Neuronal stem cell (in vitro differentiated cells): ENCODE measurements around the gene CAMK1D.
A peak's percentile ranks its signal among the peaks of the same experiment; 100 is the strongest.

Experiments
- DNase-seq: peaks from one replicate; pipeline ENCODE4 v3.0.0-alpha.2; 2013; ENCODE audit warnings: low spot score
- H2AFZ ChIP-seq: one replicate; pipeline ENCODE4 v1.6.1; 2013; ENCODE audit warnings: mild to moderate bottlenecking, low read length, inconsistent platforms
- H2AK5ac ChIP-seq: 2 replicates; pipeline ENCODE4 v1.6.1; 2013; ENCODE audit warnings: low read depth, mild to moderate bottlenecking, inconsistent platforms, low read length, moderate library complexity, mixed read lengths
- H2BK120ac ChIP-seq: 2 replicates; pipeline ENCODE4 v1.6.1; 2013; ENCODE audit warnings: low read depth, mild to moderate bottlenecking, inconsistent platforms, low read length, moderate library complexity, mixed read lengths
- H2BK12ac ChIP-seq: one replicate; pipeline ENCODE4 v1.6.1; 2013; ENCODE audit warnings: low read length, inconsistent platforms
- H2BK15ac ChIP-seq: 2 replicates; pipeline ENCODE4 v1.6.1; 2013; ENCODE audit warnings: mild to moderate bottlenecking, low read length, inconsistent platforms, mixed read lengths
- H2BK5ac ChIP-seq: one replicate; pipeline ENCODE4 v1.6.1; 2013; ENCODE audit warnings: inconsistent platforms, mild to moderate bottlenecking, low read length, moderate library complexity
- H3K14ac ChIP-seq: one replicate; pipeline ENCODE4 v1.6.1; 2013; ENCODE audit warnings: low read length, inconsistent platforms
- H3K18ac ChIP-seq: 2 replicates; pipeline ENCODE4 v1.6.1; 2013; ENCODE audit warnings: low read length, inconsistent platforms
- H3K23ac ChIP-seq: 2 replicates; pipeline ENCODE4 v1.6.1; 2013; ENCODE audit warnings: low read depth, mild to moderate bottlenecking, mixed read lengths, low read length, inconsistent platforms; ENCODE audit not compliant: poor library complexity
- H3K27ac ChIP-seq: replicated peaks from 3 replicates; pipeline ENCODE4 v1.5.1; 2013; ENCODE audit warnings: low read length, inconsistent platforms
- H3K27me3 ChIP-seq, 3 experiments: 2 replicates each; pipeline ENCODE4 v1.6.1; 2013; ENCODE audit warnings: low read length in 3 of 3, mild to moderate bottlenecking in 2 of 3, inconsistent platforms in 1 of 3, low read depth in 1 of 3, mixed read lengths in 1 of 3, moderate library complexity in 1 of 3; ENCODE audit not compliant: control insufficient read depth in 3 of 3, insufficient read depth in 3 of 3
- H3K36me3 ChIP-seq, 2 donors: replicated peaks in 1 of 2; 2 replicates each; pipeline ENCODE4 v1.6.1; 2013; ENCODE audit warnings: low read length in 2 of 2; ENCODE audit not compliant: control insufficient read depth in 2 of 2, insufficient read depth in 2 of 2
- H3K4ac ChIP-seq: 2 replicates; pipeline ENCODE4 v1.6.1; 2013; ENCODE audit warnings: inconsistent platforms, mild to moderate bottlenecking, low read length, moderate library complexity
- H3K4me1 ChIP-seq, 2 donors: 1 replicate in 1 of 2; 2 replicates in 1 of 2; pipeline ENCODE4 v1.6.1; 2013; ENCODE audit warnings: low read length in 2 of 2, low read depth in 1 of 2; ENCODE audit not compliant: control insufficient read depth in 2 of 2, insufficient read depth in 1 of 2
- H3K4me2 ChIP-seq: one replicate; pipeline ENCODE4 v1.6.1; 2013; ENCODE audit warnings: mild to moderate bottlenecking, low read length, inconsistent platforms; ENCODE audit not compliant: insufficient read depth, poor library complexity, severe bottlenecking
- H3K4me3 ChIP-seq, 2 donors: 2 replicates each; pipeline ENCODE4 v1.5.1; 2013; ENCODE audit warnings: low read length in 2 of 2, mild to moderate bottlenecking in 2 of 2, inconsistent platforms in 1 of 2, moderate library complexity in 1 of 2
- H3K79me1 ChIP-seq: one replicate; pipeline ENCODE4 v1.6.1; 2013; ENCODE audit warnings: low read depth, mild to moderate bottlenecking, inconsistent platforms, low read length, moderate library complexity
- H3K9ac ChIP-seq: one replicate; pipeline ENCODE4 v1.6.1; 2013; ENCODE audit warnings: mild to moderate bottlenecking, low read depth, low read length, inconsistent platforms; ENCODE audit not compliant: poor library complexity
- H3K9me3 ChIP-seq, 2 donors: replicated peaks in 1 of 2; 2 replicates each; pipeline versions ENCODE3 to v1.6.1; 2013; ENCODE audit warnings: low read length in 2 of 2, mild to moderate bottlenecking in 2 of 2, inconsistent platforms in 1 of 2, low read depth in 1 of 2, mixed read lengths in 1 of 2, moderate library complexity in 1 of 2; ENCODE audit not compliant: control insufficient read depth in 2 of 2, insufficient read depth in 1 of 2
- H4K8ac ChIP-seq: one replicate; pipeline ENCODE4 v1.6.1; 2013; ENCODE audit warnings: low read depth, mild to moderate bottlenecking, inconsistent platforms, low read length, moderate library complexity
- H4K91ac ChIP-seq: one replicate; pipeline ENCODE4 v1.6.1; 2013; ENCODE audit warnings: low read length, low read depth, mild to moderate bottlenecking, inconsistent platforms; ENCODE audit not compliant: poor library complexity
- WGBS, 2 donors: extraction: QIAGEN DNeasy Blood & Tissue Kit; methylation state at CpG; one replicate each; pipeline ENCODE4 v1.1.7; 2013; ENCODE audit warnings: missing lambda C conversion rate in 2 of 2, mixed read lengths in 1 of 2; ENCODE audit not compliant: insufficient read length in 2 of 2, insufficient replicate concordance in 1 of 2; ENCODE audit errors: extremely low coverage in 2 of 2; 5-methylcytosine and 5-hydroxymethylcytosine counted together

Gene CAMK1D

DNA sequence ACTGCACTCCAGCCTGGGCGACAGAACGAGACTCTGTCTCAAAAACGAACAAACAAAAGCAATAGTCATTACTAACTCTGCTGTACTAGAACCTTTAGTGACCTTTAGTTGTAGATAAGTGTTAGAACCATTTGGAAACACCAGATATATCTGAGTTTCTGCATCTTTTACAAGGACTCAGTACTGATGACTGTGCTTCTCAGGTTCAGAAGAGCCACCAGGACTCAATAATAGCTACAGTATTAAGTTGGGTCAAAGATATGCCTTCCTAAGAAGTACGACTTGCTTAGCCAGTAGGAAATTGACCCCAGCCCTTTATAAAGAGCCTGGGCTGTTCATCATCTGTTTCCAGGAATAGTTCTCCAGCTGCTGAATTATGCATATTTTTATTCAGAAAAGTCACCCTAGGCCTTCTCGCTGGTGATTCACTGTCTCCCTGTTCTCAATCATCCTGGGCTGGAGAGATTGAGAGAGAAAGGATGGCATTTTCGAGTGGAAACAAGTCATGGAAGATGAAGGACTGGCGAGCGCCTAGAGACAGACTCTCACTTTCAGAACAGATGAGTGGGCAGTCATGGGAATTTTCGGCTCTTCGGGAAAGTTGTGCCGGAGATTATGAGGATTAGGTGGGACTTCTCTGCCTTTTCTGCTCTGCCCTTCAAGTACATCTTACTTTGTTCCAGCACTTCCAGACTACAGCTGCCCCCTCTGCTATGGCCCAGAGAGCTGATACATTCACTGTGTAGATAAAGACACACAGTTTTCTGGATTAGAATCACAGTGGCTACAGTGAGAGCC lies 336.1 kb downstream of the CAMK1D start:
- H3K27ac ChIP-seq, result no peak overlapping the region
- no peak overlapping the region for H2BK12ac ChIP-seq
- H3K27me3 ChIP-seq, result no peaks in the 10 kb centered on the region
- H3K4me3 ChIP-seq, result no peak overlapping the region
- peak overlapping the region; percentile 41 for H2AFZ ChIP-seq
- no peak overlapping the region for H3K9ac ChIP-seq
- peaks cover 0 to 2% of the 10 kb centered on the region in 2 donors for H3K9me3 ChIP-seq
- no peak overlapping the region for H2BK15ac ChIP-seq
- no peak overlapping the region for H4K91ac ChIP-seq
- H3K23ac ChIP-seq, result no peak overlapping the region
- no peak overlapping the region for H2BK5ac ChIP-seq
- no peak overlapping the region for H3K18ac ChIP-seq
- no CpG with 5 or more reads among the region's 11 CpGs for WGBS, 2 donors
- H3K4me2 ChIP-seq, result no peak overlapping the region
- H3K79me1 ChIP-seq, result no peaks in the 10 kb centered on the region
- H3K36me3 ChIP-seq, result no peaks in the 10 kb centered on the region
- no peak overlapping the region for H2BK120ac ChIP-seq
- H3K14ac ChIP-seq, result no peak overlapping the region
- no peak overlapping the region for H3K4ac ChIP-seq
- no peak overlapping the region for H4K8ac ChIP-seq
- no peak for DNase-seq
- H2AK5ac ChIP-seq, result no peak overlapping the region
- H3K4me1 ChIP-seq, result peaks cover 0 to 9% of the 10 kb centered on the region in 2 donors

DNA sequence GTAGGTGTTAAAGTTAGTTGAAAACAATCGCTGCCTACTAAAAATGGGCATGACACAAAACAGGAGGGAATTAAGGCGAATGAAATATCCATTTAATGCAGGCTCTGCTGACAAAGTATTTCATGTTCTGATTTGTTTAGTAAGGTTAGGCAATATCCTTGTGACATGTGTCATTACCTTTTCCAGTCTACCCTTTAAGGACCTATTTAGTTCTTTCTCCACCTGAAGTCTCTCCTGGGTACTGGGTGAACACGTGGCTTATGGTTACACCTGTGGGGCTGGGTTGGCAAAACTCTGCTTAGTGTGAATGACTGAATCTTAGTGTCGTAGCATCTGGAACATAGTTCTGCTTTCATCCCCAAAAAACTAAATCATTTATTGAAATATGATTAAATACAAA lies 338.6 kb downstream of the CAMK1D start:
- Histone ChIP-seq H2BK120ac (no peak overlapping the region), H2AK5ac (no peak overlapping the region), H3K18ac (no peak overlapping the region), H3K4ac (no peak overlapping the region), H3K36me3 (no peaks in the 10 kb centered on the region), H4K91ac (no peak overlapping the region), H3K14ac (no peak overlapping the region), H3K27me3 (no peaks in the 10 kb centered on the region), H4K8ac (no peak overlapping the region), H3K27ac (no peak overlapping the region), H3K9ac (no peak overlapping the region), H2AFZ (no peak overlapping the region), H2BK5ac (no peak overlapping the region), H2BK12ac (no peak overlapping the region), H3K79me1 (no peaks in the 10 kb centered on the region), H3K9me3 (peaks cover 0 to 2% of the 10 kb centered on the region in 2 donors), H3K4me1 (peaks cover 0 to 7% of the 10 kb centered on the region in 2 donors), H3K4me2 (no peak overlapping the region), H2BK15ac (no peak overlapping the region), H3K23ac (no peak overlapping the region), H3K4me3 (no peak overlapping the region)
- DNase-seq, result no peak
- no CpG with 5 or more reads among the region's 4 CpGs for WGBS, 2 donors

GRCh38 chr10:12689893-12690292 lies 340.5 kb downstream of the CAMK1D start:
- Histone ChIP-seq H3K14ac (no peak overlapping the region), H2BK5ac (no peak overlapping the region), H3K27me3 (no peaks in the 10 kb centered on the region), H4K91ac (no peak overlapping the region), H3K18ac (no peak overlapping the region), H3K4me3 (no peak overlapping the region), H3K27ac (no peak overlapping the region), H3K4me2 (no peak overlapping the region), H3K4ac (no peak overlapping the region), H3K79me1 (no peaks in the 10 kb centered on the region), H3K36me3 (no peaks in the 10 kb centered on the region), H4K8ac (no peak overlapping the region), H3K4me1 (peaks cover 0 to 7% of the 10 kb centered on the region in 2 donors), H2BK15ac (no peak overlapping the region), H2BK120ac (no peak overlapping the region), H2BK12ac (no peak overlapping the region), H2AK5ac (no peak overlapping the region), H2AFZ (no peak overlapping the region), H3K9ac (no peak overlapping the region), H3K9me3 (no peaks in the 10 kb centered on the region), H3K23ac (no peak overlapping the region)
- no peak for DNase-seq
- no CpG with 5 or more reads among the region's 6 CpGs for WGBS, 2 donors

- H3K9me3 ChIP-seq, result peaks cover 0 to 2% of the 10 kb centered on the region in 2 donors
- H3K27me3 ChIP-seq, result no peaks in the 10 kb centered on the region
- H3K9ac ChIP-seq, result no peak overlapping the region
- no peak overlapping the region for H2BK120ac ChIP-seq
- H3K14ac ChIP-seq, result no peak overlapping the region
- peaks cover 0 to 2% of the 10 kb centered on the region in 2 donors for H3K4me1 ChIP-seq
- H3K18ac ChIP-seq, result no peak overlapping the region
- H4K91ac ChIP-seq, result no peak overlapping the region
- no peak overlapping the region for H2BK15ac ChIP-seq
- H3K36me3 ChIP-seq, result no peaks in the 10 kb centered on the region
- H3K27ac ChIP-seq, result no peak overlapping the region
- no peak overlapping the region for H3K4me2 ChIP-seq
- no peak overlapping the region for H3K23ac ChIP-seq
- H2AK5ac ChIP-seq, result no peak overlapping the region
- H3K79me1 ChIP-seq, result no peaks in the 10 kb centered on the region
- DNase-seq, result no peak
- WGBS, 2 donors, result no CpG with 5 or more reads among the region's 10 CpGs
- peak overlapping the region; percentile 66 for H2AFZ ChIP-seq
- no peak overlapping the region for H4K8ac ChIP-seq
- no peak overlapping the region for H2BK12ac ChIP-seq
- H3K4ac ChIP-seq, result no peak overlapping the region
- H2BK5ac ChIP-seq, result no peak overlapping the region
- H3K4me3 ChIP-seq, result no peak overlapping the region
Observed at GRCh38 chr10:12690525-12691126, 341.3 kb downstream of the CAMK1D start.
